CD4-positive, alpha-beta T cell treated with Interleukin-17A for 4 hours (primary cell): Measurements from ENCODE around the gene TNFSF8.

Experiments
- DNase-seq: peaks from one replicate; pipeline ENCODE4 v3.0.0-alpha.2; 2020; ENCODE audit warnings: mixed read lengths

Gene TNFSF8

DNA sequence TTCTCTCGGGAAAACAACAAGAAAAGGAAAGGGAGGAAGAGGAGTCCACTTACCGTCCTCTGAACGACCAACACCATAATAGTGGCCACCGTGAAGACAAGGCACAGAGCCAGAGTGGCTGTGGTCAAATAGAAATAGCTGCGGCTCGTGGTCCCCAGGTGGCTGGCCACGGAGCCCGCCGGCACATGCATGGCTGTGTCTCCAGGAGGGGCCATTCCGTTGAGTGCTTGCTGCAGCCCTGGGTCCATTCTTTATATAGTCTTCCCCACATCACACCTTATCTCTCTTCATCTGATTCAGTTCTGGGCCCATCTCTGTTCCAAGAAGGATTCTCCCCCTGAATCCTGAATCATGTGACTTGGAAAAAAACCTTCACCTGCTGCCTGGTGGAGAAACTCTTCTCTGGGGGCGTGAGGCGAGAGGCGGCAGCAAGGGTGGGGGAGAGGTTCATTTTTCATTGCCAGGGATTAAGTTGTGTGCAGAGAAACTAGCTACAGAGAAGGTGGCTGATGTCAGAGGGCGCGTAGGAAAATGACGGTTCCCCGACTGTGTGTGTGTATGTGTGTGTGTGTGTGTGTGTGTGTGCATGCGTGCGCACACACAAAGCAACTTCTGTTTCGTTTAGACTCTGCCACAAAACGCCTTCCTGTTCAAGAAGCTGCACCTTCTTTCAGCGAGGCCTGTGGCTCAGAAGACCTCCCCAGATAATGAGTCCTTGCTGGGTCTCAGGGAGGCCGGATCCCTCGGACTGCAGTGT, at the start of gene TNFSF8:
Gene TNFSF8, minus strand, starts transcription at position 536 of the 757 bp plus-strand sequence. Its CDS starts 288 bp downstream, at position 248.
- peak; percentile 84 for DNase-seq

DNA sequence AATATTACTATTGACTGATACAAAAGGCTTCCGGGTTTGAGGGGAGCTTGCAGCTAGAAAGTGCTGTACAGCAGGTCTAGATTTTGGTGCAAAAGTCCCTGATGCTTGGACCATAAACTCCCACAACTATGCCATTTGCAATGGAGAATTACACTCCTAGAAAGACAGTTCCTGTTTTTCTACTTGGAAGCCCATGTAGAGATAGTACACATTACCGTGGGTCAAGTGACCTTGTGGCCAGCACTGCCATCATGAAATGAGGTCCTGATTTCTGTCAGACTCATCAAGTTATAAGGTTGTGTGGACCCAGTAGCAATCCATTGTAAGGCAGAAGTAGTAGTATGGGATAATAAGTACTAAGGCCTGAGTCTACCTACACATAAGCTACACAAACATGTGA, 42.8 kb upstream of the TNFSF8 start:
- no peak for DNase-seq

GRCh38 chr9:114972510-114973136, 42.2 kb upstream of the TNFSF8 start:
- no peak for DNase-seq

DNA sequence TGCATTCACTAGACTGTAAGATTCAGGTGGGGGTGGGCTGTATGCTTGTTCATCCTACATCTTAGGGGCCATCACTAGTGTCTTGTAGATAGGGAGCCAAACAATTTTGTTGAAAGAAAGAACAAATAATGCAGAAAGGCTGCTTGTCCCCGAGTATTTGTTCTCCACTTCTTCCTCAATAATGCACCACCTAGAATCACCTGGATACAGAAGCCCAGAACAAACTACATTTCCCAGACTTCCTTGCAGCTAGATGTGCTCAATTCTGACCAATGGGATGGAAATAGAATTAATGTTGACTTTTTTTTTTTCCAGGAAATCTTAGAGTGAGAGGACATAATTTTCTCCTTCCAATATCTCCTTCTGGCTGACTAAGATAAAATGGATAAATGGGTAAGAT, 38.9 kb upstream of the TNFSF8 start:
- DNase-seq: no peak

DNA sequence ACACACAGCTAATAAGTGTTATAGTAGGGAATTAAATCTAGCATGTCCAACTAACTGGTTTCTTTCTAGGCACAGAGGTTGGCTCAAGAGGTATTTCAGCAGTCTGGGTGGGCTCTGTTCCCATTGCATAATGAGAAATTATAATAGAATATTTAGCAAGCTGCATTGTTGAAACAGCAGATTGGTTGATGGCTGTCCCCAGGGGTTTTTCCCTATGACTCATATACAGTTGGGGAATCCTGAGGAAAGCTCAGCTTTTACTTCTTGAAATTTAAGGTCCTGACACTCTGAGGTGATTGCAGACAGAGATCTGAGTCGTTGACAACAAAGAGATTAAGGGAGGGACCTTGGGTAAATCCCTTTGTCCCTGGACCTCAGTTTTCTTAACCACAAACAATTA, 38.3 kb upstream of the TNFSF8 start:
- no peak for DNase-seq

DNA sequence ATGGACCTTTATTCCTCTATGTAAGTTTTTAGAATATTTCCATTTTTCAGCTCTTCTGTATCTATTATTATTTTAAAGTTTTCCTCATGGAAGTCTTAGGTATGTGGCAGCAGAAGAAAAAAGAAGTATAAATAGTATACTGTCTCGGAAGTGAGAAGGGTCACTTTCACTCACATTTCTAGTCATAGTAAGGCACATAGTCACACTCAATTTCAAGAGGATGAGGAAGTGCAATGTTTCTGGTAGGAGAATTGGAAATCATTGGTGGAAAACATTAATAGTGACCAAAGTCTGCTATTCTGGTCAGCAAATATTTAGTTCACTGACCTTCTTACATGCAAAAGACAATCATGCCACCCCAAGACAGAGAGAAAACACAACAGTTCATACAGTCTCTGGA, 35.2 kb upstream of the TNFSF8 start:
- no peak for DNase-seq

- no peak for DNase-seq
These were observed 32.4 kb upstream of the TNFSF8 start for GRCh38 chr9:114962809-114963208.

DNA sequence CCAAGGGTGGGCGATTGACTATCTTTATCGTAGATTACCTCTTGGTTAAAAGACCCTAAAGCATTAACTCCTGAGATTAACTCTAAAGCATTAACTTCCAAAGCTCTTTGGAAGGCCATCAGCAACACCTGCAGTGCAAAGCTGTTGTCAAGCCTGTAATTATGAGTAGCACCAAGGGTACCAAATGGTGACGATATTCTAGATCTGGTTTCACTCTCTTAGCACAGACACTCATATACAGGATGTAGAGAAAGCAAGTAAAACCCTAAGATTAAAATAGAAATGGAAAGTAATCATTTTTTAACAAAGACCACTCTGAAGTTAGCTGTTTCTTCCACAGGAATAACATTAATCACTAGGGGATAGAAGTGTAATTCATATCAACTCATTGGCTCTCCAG, 29.9 kb upstream of the TNFSF8 start:
- DNase-seq: no peak

GRCh38 chr9:114958844-114959235, 28.4 kb upstream of the TNFSF8 start:
- no peak for DNase-seq

GRCh38 chr9:114958021-114958843, 27.8 kb upstream of the TNFSF8 start:
- DNase-seq: peak; percentile 19

- no peak for DNase-seq
These were observed 27.2 kb upstream of the TNFSF8 start for GRCh38 chr9:114957558-114957957.

GRCh38 chr9:114954956-114955582, 24.7 kb upstream of the TNFSF8 start:
- DNase-seq: no peak

- no peak for DNase-seq
These were observed 23.6 kb upstream of the TNFSF8 start for GRCh38 chr9:114953959-114954358.

- DNase-seq: no peak
These were observed 22.7 kb upstream of the TNFSF8 start for GRCh38 chr9:114953046-114953445.

- DNase-seq: no peak
These were observed 20.4 kb upstream of the TNFSF8 start for GRCh38 chr9:114950761-114951160.

DNA sequence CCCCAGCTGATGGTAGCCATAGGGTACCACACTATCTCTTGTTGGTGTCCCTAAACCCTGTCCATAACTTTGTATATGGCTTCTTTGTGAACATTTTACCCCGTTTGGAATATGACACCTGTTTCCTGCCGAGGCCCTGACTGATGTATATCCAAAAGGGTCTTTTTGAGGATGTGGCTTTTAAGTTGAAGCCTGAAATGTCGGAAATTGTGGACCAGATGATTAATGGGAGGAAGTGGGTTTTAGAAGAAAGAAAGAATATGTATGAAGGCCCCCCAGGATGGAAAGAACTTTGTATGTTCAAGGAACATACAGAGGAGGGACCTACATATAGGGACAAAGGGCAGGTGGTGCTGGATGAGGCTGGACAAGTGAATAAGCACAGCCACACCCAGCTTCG, 16.7 kb upstream of the TNFSF8 start:
- no peak for DNase-seq

DNA sequence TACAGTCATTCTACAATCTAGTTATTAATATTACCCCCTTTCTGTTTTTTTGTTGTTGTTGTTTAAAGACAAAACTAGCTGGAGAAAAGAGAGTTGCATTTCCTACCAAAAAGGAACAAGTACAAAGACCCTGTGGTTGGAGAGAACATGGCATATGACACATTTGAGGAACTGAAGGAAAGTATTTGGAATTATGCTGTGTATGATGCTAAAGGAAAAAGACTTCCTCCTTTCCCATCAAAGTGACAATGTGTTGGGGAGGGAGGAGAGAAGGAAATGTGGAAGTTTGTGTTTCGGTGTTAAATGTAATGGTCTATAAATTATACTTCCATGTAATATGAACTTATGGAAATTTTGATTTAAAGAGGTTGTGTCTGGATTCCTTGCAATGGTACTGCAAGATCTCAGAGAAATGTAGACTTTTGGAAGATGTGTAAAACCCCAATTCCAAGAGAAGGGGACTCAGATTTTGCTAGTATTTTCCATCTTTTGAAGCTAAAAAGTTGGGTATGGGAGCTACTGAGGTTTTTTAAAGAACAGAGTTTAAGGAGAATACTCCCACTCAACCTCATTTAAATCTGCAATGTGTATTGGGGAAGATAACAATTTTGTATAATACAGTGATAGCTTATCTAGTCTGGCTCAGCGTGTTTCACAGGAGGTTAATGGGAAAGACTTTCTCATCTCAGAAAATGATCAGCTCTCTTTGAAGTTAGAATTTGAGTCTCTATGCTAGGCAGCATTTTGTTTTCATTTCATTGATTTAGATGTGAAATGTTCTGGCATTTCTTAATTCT, 15.4 kb upstream of the TNFSF8 start:
- DNase-seq: no peak

GRCh38 chr9:114941376-114941775, 11.0 kb upstream of the TNFSF8 start:
- DNase-seq: no peak

- no peak for DNase-seq
These were observed 8.5 kb upstream of the TNFSF8 start for GRCh38 chr9:114938687-114939575.

- DNase-seq: no peak
These were observed 7.1 kb upstream of the TNFSF8 start for GRCh38 chr9:114937516-114937915.

- DNase-seq: no peak
These were observed 6.2 kb upstream of the TNFSF8 start for GRCh38 chr9:114936581-114936980.
